A673 (cell line): ENCODE results near the gene EFNA3. TPM values are rescaled to one million over a fixed set of nuclear protein-coding genes. Genes with fewer than 3 reads are reported as not detected.

Experiments
- BruUV-seq: library from RNA; stranded (reverse); fragments of 400-500 nt; replicated peaks from 2 replicates; lab custom pipeline; 2021; lab: Mats Ljungman, UMichigan
- CTCF ChIA-PET: fragments of 300-600 bp; sonication (Branson Sonifier 250); formaldehyde crosslinking; loops from one replicate; lab custom pipeline; 2022; ENCODE audit warnings: antibody characterized with exemption; lab: Charles Lee
- POLR2A ChIA-PET: fragments of 300-600 bp; sonication (Branson Sonifier 250); formaldehyde crosslinking; loops from one replicate; lab custom pipeline; 2022; ENCODE audit warnings: antibody characterized with exemption; ENCODE audit not compliant: low non-redundant PET; lab: Charles Lee
- DNase-seq: peaks from one replicate; pipeline ENCODE4 v3.0.0-alpha.2; 2015; ENCODE audit warnings: low spot score
- H3K27ac ChIP-seq: fragments of 200-600 bp; sonication (generic); 2 replicates; pipeline ENCODE4 v1.5.1; 2016; ENCODE audit warnings: mixed run types, low read depth, mild to moderate bottlenecking, mixed read lengths, antibody characterized with exemption, low read length; ENCODE audit not compliant: poor library complexity, severe bottlenecking
- H3K27me3 ChIP-seq: fragments of 200-600 bp; sonication (generic); replicated peaks from 2 replicates; pipeline ENCODE4 v1.6.1; 2017; ENCODE audit warnings: mixed run types, low read depth, mild to moderate bottlenecking, mixed read lengths, antibody characterized with exemption, low read length; ENCODE audit not compliant: insufficient read depth, poor library complexity
- H3K36me3 ChIP-seq: fragments of 200-600 bp; sonication (generic); 2 replicates; pipeline ENCODE4 v1.6.1; 2016; ENCODE audit warnings: mixed run types, mild to moderate bottlenecking, mixed read lengths, antibody characterized with exemption, low read length; ENCODE audit not compliant: insufficient read depth, poor library complexity, severe bottlenecking
- H3K4me1 ChIP-seq: fragments of 200-600 bp; sonication (generic); 2 replicates; pipeline ENCODE4 v1.6.1; 2017; ENCODE audit warnings: mixed run types, mild to moderate bottlenecking, mixed read lengths, antibody characterized with exemption, low read length; ENCODE audit not compliant: insufficient read depth, poor library complexity, severe bottlenecking
- H3K4me3 ChIP-seq: fragments of 200-600 bp; sonication (generic); 2 replicates; pipeline ENCODE4 v1.5.1; 2016; ENCODE audit warnings: low read depth, mixed run types, mild to moderate bottlenecking, mixed read lengths, low read length; ENCODE audit not compliant: poor library complexity, severe bottlenecking
- H3K9me3 ChIP-seq: fragments of 200-600 bp; sonication (generic); 2 replicates; pipeline ENCODE4 v1.6.1; 2016; ENCODE audit warnings: mixed run types, low read depth, mild to moderate bottlenecking, mixed read lengths, antibody characterized with exemption, low read length; ENCODE audit not compliant: poor library complexity, severe bottlenecking
- EZH2 ChIP-seq: fragments of 200-600 bp; sonication (generic); IDR thresholded peaks from 2 replicates; pipeline ENCODE4 v1.6.1; 2017; ENCODE audit warnings: borderline replicate concordance, low read depth, mild to moderate bottlenecking, mixed read lengths, antibody characterized with exemption, low read length; ENCODE audit not compliant: poor library complexity, severe bottlenecking
- intact Hi-C: fragments of 100-400 bp; cut with micrococcal nuclease; formaldehyde crosslinking; loops from one replicate; pipeline ENCODE4 v1.10.0; 2022; ENCODE audit not compliant: unreplicated experiment
- total RNA-seq: library from RNA; stranded (reverse); gene quantifications from 2 replicates; pipeline ENCODE4 v1.2.3, GENCODE V29; 2021
- TF ChIP-seq, protein P1 (sequence below): fragments of 300-800, 200-600 bp; sonication (generic); conservative IDR thresholded peaks from 2 replicates; pipeline ENCODE4 v1.5.1; 2017; ENCODE audit warnings: low read depth, mild to moderate bottlenecking, antibody characterized with exemption, low read length, moderate library complexity, mixed read lengths

The EFNA3 gene
- total RNA-seq, 1 experiment from 2014 or later = 5.8 TPM

DNA sequence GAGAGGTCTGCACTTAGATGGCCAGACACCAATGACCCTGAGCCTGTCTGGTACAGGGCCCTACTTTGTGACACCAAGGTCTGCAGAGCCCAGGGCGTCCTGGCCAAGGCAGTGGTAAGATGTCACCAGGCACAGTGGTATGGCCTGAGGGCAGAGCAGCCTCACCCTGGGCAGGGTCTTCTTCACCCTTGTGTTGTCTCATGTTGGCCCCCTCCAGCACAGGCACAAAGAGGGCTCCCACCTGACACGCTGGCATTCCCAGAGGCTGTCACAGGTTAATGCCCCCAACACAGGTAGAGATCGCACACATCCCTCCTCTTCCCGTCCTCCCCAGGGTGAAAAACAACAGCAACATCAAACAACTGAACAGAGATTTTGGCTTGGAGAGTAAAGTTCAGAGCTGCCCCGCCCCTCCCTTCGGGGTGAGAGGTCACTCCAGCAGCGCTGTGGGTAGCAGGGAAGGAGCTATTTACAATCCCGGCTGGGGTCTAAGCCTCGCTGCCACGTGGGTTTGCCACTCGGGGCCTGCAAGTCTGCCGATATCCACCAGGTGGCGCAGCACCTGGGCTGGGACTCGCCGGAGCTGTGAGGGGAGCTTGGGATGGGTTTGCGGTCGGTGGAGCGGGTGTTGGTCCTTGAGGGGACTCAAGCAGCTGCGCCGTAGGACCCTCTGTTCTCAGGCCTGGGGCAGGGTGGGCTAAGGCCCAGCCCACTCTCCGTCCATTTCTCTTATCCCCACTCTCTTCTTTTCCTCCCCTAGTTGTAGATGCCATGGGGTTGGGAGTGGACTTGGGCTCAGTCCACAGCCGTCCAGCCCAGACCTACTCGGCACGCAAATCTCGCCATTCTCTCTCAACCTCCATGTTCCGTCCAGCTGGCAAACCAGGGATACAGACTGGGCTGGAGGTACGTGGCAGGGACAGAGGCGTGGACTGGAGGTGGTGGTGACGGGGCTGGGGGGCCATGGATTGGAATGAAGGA, 12.7 kb downstream of the EFNA3 start:
- TF ChIP-seq EZH2 = no peak
- TF ChIP-seq, protein P1, sequence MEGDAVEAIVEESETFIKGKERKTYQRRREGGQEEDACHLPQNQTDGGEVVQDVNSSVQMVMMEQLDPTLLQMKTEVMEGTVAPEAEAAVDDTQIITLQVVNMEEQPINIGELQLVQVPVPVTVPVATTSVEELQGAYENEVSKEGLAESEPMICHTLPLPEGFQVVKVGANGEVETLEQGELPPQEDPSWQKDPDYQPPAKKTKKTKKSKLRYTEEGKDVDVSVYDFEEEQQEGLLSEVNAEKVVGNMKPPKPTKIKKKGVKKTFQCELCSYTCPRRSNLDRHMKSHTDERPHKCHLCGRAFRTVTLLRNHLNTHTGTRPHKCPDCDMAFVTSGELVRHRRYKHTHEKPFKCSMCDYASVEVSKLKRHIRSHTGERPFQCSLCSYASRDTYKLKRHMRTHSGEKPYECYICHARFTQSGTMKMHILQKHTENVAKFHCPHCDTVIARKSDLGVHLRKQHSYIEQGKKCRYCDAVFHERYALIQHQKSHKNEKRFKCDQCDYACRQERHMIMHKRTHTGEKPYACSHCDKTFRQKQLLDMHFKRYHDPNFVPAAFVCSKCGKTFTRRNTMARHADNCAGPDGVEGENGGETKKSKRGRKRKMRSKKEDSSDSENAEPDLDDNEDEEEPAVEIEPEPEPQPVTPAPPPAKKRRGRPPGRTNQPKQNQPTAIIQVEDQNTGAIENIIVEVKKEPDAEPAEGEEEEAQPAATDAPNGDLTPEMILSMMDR = peak; percentile 99
- Histone ChIP-seq H3K9me3 (no peaks in the 10 kb centered on the region), H3K4me1 (peaks cover 7% of the 10 kb centered on the region), H3K4me3 (no peak overlapping the region), H3K27me3 (no peaks in the 10 kb centered on the region), H3K36me3 (no peaks in the 10 kb centered on the region), H3K27ac (no peak overlapping the region)
- POLR2A ChIA-PET = interaction anchor here (0.6 kb wide), 2 partner anchors 26 to 63 kb away, joined by 4 to 6 read pairs; no protein-coding TSS in a partner anchor
- no TSS peak for BruUV-seq
- peak; percentile 91 for DNase-seq
- intact Hi-C loops = loop anchor here (1.0 to 5.0 kb wide), 2 partner anchors 36 to 77 kb away; partner anchors contain the start of gene EFNA1
- CTCF ChIA-PET = interaction anchor here (0.5 to 4.1 kb wide), 16 partner anchors 10 to 557 kb away, joined by 3 to 89 read pairs (median 6); partner anchors contain the start of genes KRTCAP2, TRIM46 and UBE2Q1

DNA sequence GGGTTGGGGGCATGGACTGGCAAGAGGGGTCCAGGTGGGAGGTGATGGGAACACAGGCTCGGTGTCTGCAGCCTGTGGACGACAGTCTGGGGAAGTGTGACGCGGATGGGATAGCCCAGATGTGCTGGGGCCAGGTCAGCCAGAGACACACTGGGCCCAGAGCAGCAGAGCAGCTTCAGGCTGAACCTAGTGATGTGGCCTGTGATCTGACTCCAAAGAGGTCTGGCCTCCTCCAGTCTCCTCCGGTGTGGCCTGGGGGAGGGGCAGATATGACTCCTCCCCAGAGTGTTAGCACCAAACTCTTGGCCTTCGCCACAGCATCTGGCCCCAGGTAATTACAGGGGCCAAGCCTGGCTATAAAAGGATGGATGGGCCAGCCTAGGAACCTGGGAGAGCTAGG, 13.5 kb downstream of the EFNA3 start:
- ChIA-PET POLR2A (no interaction called here), CTCF (interaction anchor here (1.0 to 4.1 kb wide), 10 partner anchors 11 to 148 kb away, joined by 3 to 89 read pairs (median 6); partner anchors contain the start of genes KRTCAP2 and TRIM46)
- no peaks in the 10 kb centered on the region for H3K36me3 ChIP-seq
- no peaks in the 10 kb centered on the region for H3K27me3 ChIP-seq
- DNase-seq = no peak
- no TSS peak for BruUV-seq
- H3K4me3 ChIP-seq = no peak overlapping the region
- H3K9me3 ChIP-seq = no peaks in the 10 kb centered on the region
- H3K27ac ChIP-seq = no peak overlapping the region
- intact Hi-C loops = loop anchor here (5.0 kb wide), 1 partner anchor 35 kb away; the partner anchor contains the start of gene EFNA1
- no peak for TF ChIP-seq EZH2
- TF ChIP-seq, protein P1 = no peak
- peaks cover 7% of the 10 kb centered on the region for H3K4me1 ChIP-seq

- no peaks in the 10 kb centered on the region for H3K9me3 ChIP-seq
- intact Hi-C loops = loop anchor here (5.0 kb wide), 1 partner anchor 35 kb away; the partner anchor contains the start of gene EFNA1
- TF ChIP-seq EZH2 = no peak
- TF ChIP-seq, protein P1 = no peak
- POLR2A ChIA-PET = no interaction called here
- no peak for DNase-seq
- CTCF ChIA-PET = interaction anchor here (1.0 kb wide), 1 partner anchor 76 kb away, joined by 4 read pairs; no protein-coding TSS in a partner anchor
- no peak overlapping the region for H3K27ac ChIP-seq
- H3K4me1 ChIP-seq = peaks cover 7% of the 10 kb centered on the region
- BruUV-seq = no TSS peak
- no peak overlapping the region for H3K4me3 ChIP-seq
- no peaks in the 10 kb centered on the region for H3K27me3 ChIP-seq
- H3K36me3 ChIP-seq = no peaks in the 10 kb centered on the region
Observed at GRCh38 chr1:155092641-155093040, 14.0 kb downstream of the EFNA3 start.
